Measurements from ENCODE around the gene DNAJC10.
"Not testable (repeated sequence)": the region's sequence is repeated elsewhere in the genome, so short reads cannot be mapped to it uniquely, and the experiment has no call there.

Gene DNAJC10

DNA sequence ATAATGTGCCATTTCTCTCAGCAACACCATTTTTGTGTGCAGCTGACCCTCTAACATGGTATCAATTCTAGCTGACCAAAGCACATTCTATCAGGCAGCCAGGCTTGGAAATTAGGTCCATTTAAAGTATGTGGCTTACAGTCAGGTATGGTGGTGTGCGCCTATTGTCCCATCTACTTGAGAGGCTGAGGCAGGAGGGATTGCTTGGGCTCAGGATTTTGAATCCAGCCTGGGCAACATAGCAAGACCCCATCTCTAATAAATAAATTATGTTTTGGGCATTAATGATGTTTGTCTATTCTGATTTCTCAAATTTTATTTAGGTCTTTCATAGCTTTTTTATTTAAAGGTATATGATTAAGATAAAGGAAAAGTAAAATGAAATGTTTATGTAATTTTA, 63.3 kb downstream of the DNAJC10 start:
- in situ Hi-C loops (cut with HindIII; ENCODE audit: low sequenced_read_pairs), result no loop called here
- no peak for DNase-seq (ENCODE audit: low read depth, low spot score)
- no peak overlapping the region for H3K4me3 ChIP-seq (ENCODE audit: low read depth, low read length)
- TF ChIP-seq, protein P1, sequence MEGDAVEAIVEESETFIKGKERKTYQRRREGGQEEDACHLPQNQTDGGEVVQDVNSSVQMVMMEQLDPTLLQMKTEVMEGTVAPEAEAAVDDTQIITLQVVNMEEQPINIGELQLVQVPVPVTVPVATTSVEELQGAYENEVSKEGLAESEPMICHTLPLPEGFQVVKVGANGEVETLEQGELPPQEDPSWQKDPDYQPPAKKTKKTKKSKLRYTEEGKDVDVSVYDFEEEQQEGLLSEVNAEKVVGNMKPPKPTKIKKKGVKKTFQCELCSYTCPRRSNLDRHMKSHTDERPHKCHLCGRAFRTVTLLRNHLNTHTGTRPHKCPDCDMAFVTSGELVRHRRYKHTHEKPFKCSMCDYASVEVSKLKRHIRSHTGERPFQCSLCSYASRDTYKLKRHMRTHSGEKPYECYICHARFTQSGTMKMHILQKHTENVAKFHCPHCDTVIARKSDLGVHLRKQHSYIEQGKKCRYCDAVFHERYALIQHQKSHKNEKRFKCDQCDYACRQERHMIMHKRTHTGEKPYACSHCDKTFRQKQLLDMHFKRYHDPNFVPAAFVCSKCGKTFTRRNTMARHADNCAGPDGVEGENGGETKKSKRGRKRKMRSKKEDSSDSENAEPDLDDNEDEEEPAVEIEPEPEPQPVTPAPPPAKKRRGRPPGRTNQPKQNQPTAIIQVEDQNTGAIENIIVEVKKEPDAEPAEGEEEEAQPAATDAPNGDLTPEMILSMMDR (IDR thresholded peaks at IDR 0.05; ENCODE audit: low read depth, low read length), result no peak

DNA sequence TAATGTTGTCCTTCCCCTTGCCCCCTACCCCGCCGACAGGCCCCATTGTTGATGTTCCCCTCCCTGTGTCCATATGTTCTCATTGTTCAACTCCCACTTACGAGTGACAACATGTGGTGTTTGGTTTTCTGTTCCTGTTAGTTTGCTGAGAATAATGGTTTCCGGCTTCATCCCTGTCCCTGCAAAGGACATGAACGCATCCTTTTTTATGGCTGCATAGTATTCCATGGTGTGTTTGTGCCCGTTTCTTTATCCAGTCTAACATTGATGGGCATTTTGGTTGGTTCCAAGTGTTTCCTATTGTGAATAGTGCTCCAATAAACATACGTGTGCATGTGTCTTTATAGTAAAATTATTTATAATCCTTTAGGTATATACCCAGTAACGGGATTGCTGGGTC, 65.0 kb downstream of the DNAJC10 start:
- H3K4me3 ChIP-seq (ENCODE audit: low read depth, low read length); in situ Hi-C loops (cut with HindIII; ENCODE audit: low sequenced_read_pairs); DNase-seq (ENCODE audit: low read depth, low spot score): not testable (repeated sequence)

DNA sequence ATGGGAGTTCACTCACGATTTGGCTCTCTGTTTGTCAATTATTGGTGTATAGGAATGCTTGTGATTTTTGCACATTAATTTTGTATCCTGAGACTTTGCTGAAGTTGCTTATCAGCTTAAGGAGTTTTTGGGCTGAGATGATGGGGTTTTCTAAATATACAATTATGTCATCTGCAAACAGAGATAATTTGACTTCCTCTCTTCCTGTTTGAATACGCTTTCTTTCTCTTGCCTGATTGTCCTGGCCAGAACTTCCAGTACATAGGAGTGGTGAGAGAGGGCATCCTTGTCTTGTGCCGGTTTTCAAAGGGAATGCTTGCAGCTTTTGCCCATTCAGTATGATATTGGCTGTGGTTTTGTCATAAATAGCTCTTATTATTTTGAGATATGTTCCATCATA, 66.6 kb downstream of the DNAJC10 start:
- DNase-seq (ENCODE audit: low read depth, low spot score); H3K4me3 ChIP-seq (ENCODE audit: low read depth, low read length); in situ Hi-C loops (cut with HindIII; ENCODE audit: low sequenced_read_pairs): not testable (repeated sequence)

DNA sequence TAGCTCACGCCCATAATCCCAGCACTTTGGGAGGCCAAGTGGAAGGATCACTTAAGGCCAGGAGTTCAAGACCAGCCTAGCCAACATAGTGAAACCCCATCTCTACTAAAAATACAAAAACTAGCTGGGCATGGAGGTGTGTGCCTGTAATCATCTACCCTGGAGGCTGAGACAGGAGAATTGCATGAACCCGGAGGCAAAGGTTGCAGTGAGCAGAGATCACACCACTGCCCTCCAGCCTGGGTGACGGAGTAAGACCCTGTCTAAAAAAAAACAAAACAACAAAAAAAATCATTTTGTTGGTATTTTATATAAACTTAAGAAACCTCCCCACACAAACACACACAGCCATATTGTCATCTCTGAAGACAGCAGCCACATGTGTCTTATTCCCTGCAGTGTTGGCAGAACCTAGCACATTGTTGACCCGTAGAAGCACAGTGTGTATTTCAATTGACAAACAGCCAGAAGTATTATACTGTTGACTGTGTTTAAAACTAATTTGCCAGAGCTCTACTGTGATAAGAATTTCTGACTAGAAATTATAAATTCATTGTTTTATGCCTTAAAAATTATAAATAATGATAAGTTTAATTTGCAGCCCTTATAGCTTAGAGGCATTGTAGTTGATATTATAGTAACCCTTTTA, 68.1 kb downstream of the DNAJC10 start:
- TF ChIP-seq, protein P1 (IDR thresholded peaks at IDR 0.05; ENCODE audit: low read depth, low read length), result no peak
- no peak overlapping the region for H3K4me3 ChIP-seq (ENCODE audit: low read depth, low read length)
- in situ Hi-C loops (cut with HindIII; ENCODE audit: low sequenced_read_pairs), result no loop called here
- DNase-seq (ENCODE audit: low read depth, low spot score), result no peak

DNA sequence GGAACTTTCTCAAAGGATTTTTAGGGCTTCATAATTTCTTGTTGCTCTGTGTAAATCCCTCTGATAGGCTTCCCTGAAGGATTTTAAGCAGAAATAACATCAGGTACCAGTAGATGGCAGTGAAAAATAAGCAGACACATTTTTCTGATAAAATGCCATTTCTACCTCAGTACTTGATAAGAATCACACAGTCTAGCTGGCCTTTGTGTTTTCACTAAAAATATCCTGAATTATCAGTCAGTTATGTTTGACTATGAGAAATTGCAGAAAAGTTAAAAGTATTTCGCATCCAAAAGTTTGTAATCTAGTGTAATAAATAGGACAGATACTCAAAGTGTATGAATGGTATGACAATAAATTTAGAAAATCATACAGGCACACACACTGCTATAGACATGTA, 68.7 kb downstream of the DNAJC10 start:
- H3K4me3 ChIP-seq (ENCODE audit: low read depth, low read length), result no peak overlapping the region
- TF ChIP-seq, protein P1 (IDR thresholded peaks at IDR 0.05; ENCODE audit: low read depth, low read length), result peak; percentile 50
- peak; percentile 63 for DNase-seq (ENCODE audit: low read depth, low spot score)
- in situ Hi-C loops (cut with HindIII; ENCODE audit: low sequenced_read_pairs), result no loop called here

DNA sequence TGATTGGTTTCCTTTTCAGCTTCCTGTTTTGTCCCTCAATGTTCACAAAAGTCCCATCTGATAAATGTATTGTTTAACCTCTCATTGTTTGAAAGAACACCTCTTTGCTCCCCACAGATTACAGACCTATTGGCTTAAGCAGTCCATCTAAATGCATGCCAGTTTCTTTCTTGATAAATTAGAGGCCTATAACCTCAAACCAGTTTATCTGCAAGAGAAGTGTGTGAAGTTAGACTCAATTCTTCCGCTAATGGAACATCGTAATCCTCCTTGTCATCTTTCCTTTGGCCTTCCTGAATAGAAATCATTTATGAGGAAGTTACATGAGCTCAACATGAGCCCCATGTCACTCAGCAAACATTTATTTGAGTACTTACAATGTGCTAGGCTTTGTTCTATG, 76.4 kb downstream of the DNAJC10 start:
- no peak overlapping the region for H3K4me3 ChIP-seq (ENCODE audit: low read depth, low read length)
- TF ChIP-seq, protein P1 (IDR thresholded peaks at IDR 0.05; ENCODE audit: low read depth, low read length), result no peak
- DNase-seq (ENCODE audit: low read depth, low spot score), result no peak
- in situ Hi-C loops (cut with HindIII; ENCODE audit: low sequenced_read_pairs), result no loop called here

DNA sequence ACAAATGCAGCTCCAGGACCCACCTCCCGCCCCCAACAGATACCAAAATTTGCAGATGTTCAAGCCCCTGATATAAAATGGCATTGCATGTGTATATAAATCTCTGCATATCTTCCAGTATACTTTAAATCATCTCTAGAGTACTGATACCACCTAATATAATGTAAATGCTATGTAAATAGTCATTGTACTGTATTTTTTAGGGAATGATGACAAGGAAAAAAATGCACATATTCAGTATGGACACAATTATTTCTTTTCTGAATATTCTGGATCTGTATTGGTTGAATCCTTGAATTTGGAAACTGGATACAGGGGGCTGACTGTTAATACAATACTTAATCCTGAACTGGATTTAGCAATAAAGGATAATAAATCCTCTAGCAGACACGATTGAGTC, 82.7 kb downstream of the DNAJC10 start:
- in situ Hi-C loops (cut with HindIII; ENCODE audit: low sequenced_read_pairs), result no loop called here
- TF ChIP-seq, protein P1 (IDR thresholded peaks at IDR 0.05; ENCODE audit: low read depth, low read length), result no peak
- no peak overlapping the region for H3K4me3 ChIP-seq (ENCODE audit: low read depth, low read length)
- DNase-seq (ENCODE audit: low read depth, low spot score), result no peak

DNA sequence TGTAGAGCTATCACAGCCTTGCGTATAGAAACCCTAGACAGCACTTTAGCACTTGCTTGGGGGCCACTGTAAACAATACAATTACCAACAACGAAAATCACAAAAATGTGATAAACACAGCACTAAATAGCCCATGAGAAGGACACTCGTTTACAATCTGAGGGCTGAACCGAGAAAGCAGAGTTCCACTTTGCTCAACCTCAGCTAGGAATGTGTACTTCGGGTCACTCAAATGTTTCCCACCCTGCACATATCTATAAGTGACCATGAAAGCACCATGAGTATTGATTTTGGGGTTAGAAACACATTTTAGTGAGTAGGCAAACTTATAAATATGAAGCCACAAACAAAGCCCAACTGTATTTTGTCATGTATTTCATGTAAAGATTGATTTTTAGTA, 88.1 kb downstream of the DNAJC10 start:
- in situ Hi-C loops (cut with HindIII; ENCODE audit: low sequenced_read_pairs), result no loop called here
- TF ChIP-seq, protein P1 (IDR thresholded peaks at IDR 0.05; ENCODE audit: low read depth, low read length), result no peak
- DNase-seq (ENCODE audit: low read depth, low spot score), result no peak
- H3K4me3 ChIP-seq (ENCODE audit: low read depth, low read length), result no peak overlapping the region
